G401.6 (cell line): Measurements from ENCODE around the gene RASGRP4.
"Not testable (repeated sequence)": the region's sequence is repeated elsewhere in the genome, so short reads cannot be mapped to it uniquely, and the experiment has no call there.

Source experiments
- FAIRE-seq: peaks from 2 replicates; lab custom pipeline; 2012; peaks lifted over from hg19 to GRCh38; lab: Jason Lieb, UNC

RASGRP4 gene

GRCh38 chr19:38425810-38426466 is at the start of gene RASGRP4:
Gene RASGRP4 (minus strand): TSS chr19:38426219. CDS start chr19:38426091, 128 bp downstream.
- FAIRE-seq = no peak

- FAIRE-seq = no peak
Observed at GRCh38 chr19:38475176-38475575, 49.2 kb upstream of the RASGRP4 start.

- FAIRE-seq = no peak
Observed at GRCh38 chr19:38473201-38473600, 47.2 kb upstream of the RASGRP4 start.

GRCh38 chr19:38472725-38473124 is 46.7 kb upstream of the RASGRP4 start:
- not testable (repeated sequence) for FAIRE-seq

- no peak for FAIRE-seq
Observed at GRCh38 chr19:38470788-38471480, 44.9 kb upstream of the RASGRP4 start.

- no peak for FAIRE-seq
Observed at GRCh38 chr19:38469151-38469550, 43.1 kb upstream of the RASGRP4 start.

- FAIRE-seq = no peak
Observed at GRCh38 chr19:38467541-38468525, 41.8 kb upstream of the RASGRP4 start.

- FAIRE-seq = no peak
Observed at GRCh38 chr19:38466050-38466449, 40.0 kb upstream of the RASGRP4 start.

- FAIRE-seq = no peak
Observed at GRCh38 chr19:38464421-38465082, 38.5 kb upstream of the RASGRP4 start.

GRCh38 chr19:38463365-38463764 is 37.3 kb upstream of the RASGRP4 start:
- no peak for FAIRE-seq

- FAIRE-seq = no peak
Observed at GRCh38 chr19:38458991-38459390, 33.0 kb upstream of the RASGRP4 start.

- no peak for FAIRE-seq
Observed at GRCh38 chr19:38457690-38458405, 31.8 kb upstream of the RASGRP4 start.

GRCh38 chr19:38457202-38457601 is 31.2 kb upstream of the RASGRP4 start:
- no peak for FAIRE-seq

GRCh38 chr19:38455031-38455430 is 29.0 kb upstream of the RASGRP4 start:
- no peak for FAIRE-seq

- FAIRE-seq = no peak
Observed at GRCh38 chr19:38453596-38453995, 27.6 kb upstream of the RASGRP4 start.

GRCh38 chr19:38452430-38453366 is 26.7 kb upstream of the RASGRP4 start:
- FAIRE-seq = no peak

GRCh38 chr19:38451629-38452028 is 25.6 kb upstream of the RASGRP4 start:
- FAIRE-seq = no peak

GRCh38 chr19:38451036-38451435 is 25.0 kb upstream of the RASGRP4 start:
- no peak for FAIRE-seq

GRCh38 chr19:38449518-38449917 is 23.5 kb upstream of the RASGRP4 start:
- FAIRE-seq = no peak

- FAIRE-seq = no peak
Observed at GRCh38 chr19:38448225-38448624, 22.2 kb upstream of the RASGRP4 start.
